HEK293 (cell line): Measurements from ENCODE around the gene MYOF.

Experiments used
- CTCF ChIA-PET: fragments of 350-600 bp; formaldehyde crosslinking; extraction: SDS; loops from one replicate; lab custom pipeline; 2021; ENCODE audit warnings: antibody characterized with exemption; lab: Yijun Ruan, JAX
- POLR2A ChIA-PET: fragments of 300-600 bp; formaldehyde crosslinking; extraction: SDS; loops from one replicate; lab custom pipeline; 2020; ENCODE audit warnings: antibody characterized with exemption, inconsistent platforms; lab: Yijun Ruan, JAX
- H3K27ac ChIP-seq: fragments of 200-500 bp; sonication (Bioruptor generic); 2 replicates; pipeline ENCODE4 v1.5.1; 2014; ENCODE audit warnings: low read depth, low read length, control low read depth, inconsistent platforms; ENCODE audit errors: extremely low read depth
- H3K36me3 ChIP-seq, 2 experiments: fragments of 200-500 bp in 1 of 2; sonication (Bioruptor generic) in 1 of 2; 1 replicate in 1 of 2; 2 replicates in 1 of 2; pipeline ENCODE4 v1.5.1; 2014 to 2017; ENCODE audit warnings: inconsistent platforms in 2 of 2, low read length in 2 of 2; ENCODE audit not compliant: control insufficient read depth in 2 of 2, insufficient read depth in 1 of 2
- H3K4me1 ChIP-seq: fragments of 200-500 bp; sonication (Bioruptor generic); 2 replicates; pipeline ENCODE4 v1.5.1; 2014; ENCODE audit warnings: mild to moderate bottlenecking, low read length, inconsistent platforms; ENCODE audit not compliant: control insufficient read depth, insufficient read depth
- H3K4me3 ChIP-seq: 2 replicates; pipeline ENCODE4 v1.5.1; 2011; ENCODE audit warnings: low read depth, mild to moderate bottlenecking, control low read depth, low read length, moderate library complexity
- H3K9me3 ChIP-seq: fragments of 200-500 bp; sonication (Bioruptor generic); 2 replicates; pipeline ENCODE4 v1.5.1; 2014; ENCODE audit warnings: low read depth, low read length, inconsistent platforms; ENCODE audit not compliant: control insufficient read depth, insufficient read depth
- KLF16 ChIP-seq: fragments of 450-650 bp; formaldehyde crosslinking; IDR thresholded peaks from 2 replicates; pipeline ENCODE4 v1.5.1; 2017; ENCODE audit warnings: missing biosample characterization, missing genetic modification characterization
- YY2 ChIP-seq: fragments of 450-650 bp; formaldehyde crosslinking; IDR thresholded peaks from 2 replicates; pipeline ENCODE4 v1.5.1; 2016; ENCODE audit warnings: missing biosample characterization, missing genetic modification characterization
- ZBTB21 ChIP-seq: fragments of 450-650 bp; formaldehyde crosslinking; IDR thresholded peaks from 2 replicates; pipeline ENCODE4 v1.5.1; 2017; ENCODE audit warnings: missing biosample characterization, missing genetic modification characterization
- ZBTB48 ChIP-seq: fragments of 450-650 bp; formaldehyde crosslinking; IDR thresholded peaks from 2 replicates; pipeline ENCODE4 v1.5.1; 2016; ENCODE audit warnings: missing biosample characterization, missing genetic modification characterization
- ZNF146 ChIP-seq: fragments of 450-650 bp; formaldehyde crosslinking; IDR thresholded peaks from 2 replicates; pipeline ENCODE4 v1.5.1; 2016; ENCODE audit warnings: missing biosample characterization, missing genetic modification characterization
- ZNF169 ChIP-seq: fragments of 450-650 bp; formaldehyde crosslinking; IDR thresholded peaks from 2 replicates; pipeline ENCODE4 v1.5.1; 2016; ENCODE audit warnings: missing biosample characterization, missing genetic modification characterization
- ZNF391 ChIP-seq: fragments of 450-650 bp; formaldehyde crosslinking; IDR thresholded peaks from 2 replicates; pipeline ENCODE4 v1.5.1; 2016; ENCODE audit warnings: low read depth, missing biosample characterization, missing genetic modification characterization, borderline replicate concordance
- ZNF561 ChIP-seq: fragments of 450-650 bp; IDR thresholded peaks from 2 replicates; pipeline ENCODE4 v1.5.1; 2018; ENCODE audit warnings: missing biosample characterization, missing genetic modification characterization, borderline replicate concordance
- ZNF600 ChIP-seq: fragments of 450-650 bp; formaldehyde crosslinking; IDR thresholded peaks from 2 replicates; pipeline ENCODE4 v1.5.1; 2016; ENCODE audit warnings: missing biosample characterization, missing genetic modification characterization
- ZNF621 ChIP-seq: fragments of 450-650 bp; formaldehyde crosslinking; IDR thresholded peaks from 2 replicates; pipeline ENCODE4 v1.5.1; 2017; ENCODE audit warnings: missing biosample characterization, missing genetic modification characterization
- ZNF664 ChIP-seq: fragments of 450-650 bp; formaldehyde crosslinking; IDR thresholded peaks from 2 replicates; pipeline ENCODE4 v1.5.1; 2016; ENCODE audit warnings: missing biosample characterization, missing genetic modification characterization
- ZNF785 ChIP-seq: fragments of 450-650 bp; formaldehyde crosslinking; IDR thresholded peaks from 2 replicates; pipeline ENCODE4 v1.5.1; 2016; ENCODE audit warnings: missing biosample characterization, missing genetic modification characterization
- ZNF792 ChIP-seq: fragments of 450-650 bp; formaldehyde crosslinking; IDR thresholded peaks from 2 replicates; pipeline ENCODE4 v1.5.1; 2016; ENCODE audit warnings: missing biosample characterization, missing genetic modification characterization
- TF ChIP-seq, protein P1 (sequence below): fragments of 450-650 bp; formaldehyde crosslinking; IDR thresholded peaks from 2 replicates; pipeline ENCODE4 v1.5.1; 2016; ENCODE audit warnings: missing biosample characterization, missing genetic modification characterization, low read depth
- TF ChIP-seq, protein P2 (sequence below): fragments of 450-650 bp; formaldehyde crosslinking; IDR thresholded peaks from 2 replicates; pipeline ENCODE4 v1.5.1; 2016; ENCODE audit warnings: missing biosample characterization, missing genetic modification characterization
- TF ChIP-seq, protein P3 (sequence below): fragments of 450-650 bp; formaldehyde crosslinking; IDR thresholded peaks from 2 replicates; pipeline ENCODE4 v1.5.1; 2016; ENCODE audit warnings: missing biosample characterization, missing genetic modification characterization, borderline replicate concordance
- TF ChIP-seq, protein P4 (sequence below): fragments of 450-650 bp; formaldehyde crosslinking; IDR thresholded peaks from 2 replicates; pipeline ENCODE4 v1.5.1; 2017; ENCODE audit warnings: missing biosample characterization, missing genetic modification characterization
- TF ChIP-seq, protein P5 (sequence below): fragments of 450-650 bp; formaldehyde crosslinking; IDR thresholded peaks from 2 replicates; pipeline ENCODE4 v1.5.1; 2016; ENCODE audit warnings: missing biosample characterization, missing genetic modification characterization
- TF ChIP-seq, protein P6 (sequence below): fragments of 450-650 bp; formaldehyde crosslinking; IDR thresholded peaks from 2 replicates; pipeline ENCODE4 v1.5.1; 2016; ENCODE audit warnings: missing biosample characterization, missing genetic modification characterization

The MYOF gene

DNA sequence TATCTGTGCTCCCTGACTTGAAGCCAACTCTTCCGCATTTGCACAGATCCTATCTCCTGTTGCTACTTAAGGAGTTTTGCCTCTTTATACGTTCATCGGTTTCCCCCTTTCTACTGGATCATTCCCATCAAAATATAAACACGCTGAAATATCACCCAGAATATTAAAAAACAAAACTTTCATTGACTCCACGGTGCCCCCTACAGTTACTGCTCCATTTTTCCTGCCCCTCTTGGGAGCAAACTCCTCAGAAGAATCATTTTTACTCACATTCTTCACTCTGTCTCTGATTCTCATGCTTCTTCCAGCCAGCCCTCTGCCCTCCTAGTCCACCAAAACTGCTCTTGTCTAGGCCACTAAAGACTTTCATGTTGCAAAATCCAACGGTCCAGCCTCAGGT, 66.4 kb downstream of the MYOF start:
- no peaks in the 10 kb centered on the region for H3K36me3 ChIP-seq
- TF ChIP-seq, protein P1, sequence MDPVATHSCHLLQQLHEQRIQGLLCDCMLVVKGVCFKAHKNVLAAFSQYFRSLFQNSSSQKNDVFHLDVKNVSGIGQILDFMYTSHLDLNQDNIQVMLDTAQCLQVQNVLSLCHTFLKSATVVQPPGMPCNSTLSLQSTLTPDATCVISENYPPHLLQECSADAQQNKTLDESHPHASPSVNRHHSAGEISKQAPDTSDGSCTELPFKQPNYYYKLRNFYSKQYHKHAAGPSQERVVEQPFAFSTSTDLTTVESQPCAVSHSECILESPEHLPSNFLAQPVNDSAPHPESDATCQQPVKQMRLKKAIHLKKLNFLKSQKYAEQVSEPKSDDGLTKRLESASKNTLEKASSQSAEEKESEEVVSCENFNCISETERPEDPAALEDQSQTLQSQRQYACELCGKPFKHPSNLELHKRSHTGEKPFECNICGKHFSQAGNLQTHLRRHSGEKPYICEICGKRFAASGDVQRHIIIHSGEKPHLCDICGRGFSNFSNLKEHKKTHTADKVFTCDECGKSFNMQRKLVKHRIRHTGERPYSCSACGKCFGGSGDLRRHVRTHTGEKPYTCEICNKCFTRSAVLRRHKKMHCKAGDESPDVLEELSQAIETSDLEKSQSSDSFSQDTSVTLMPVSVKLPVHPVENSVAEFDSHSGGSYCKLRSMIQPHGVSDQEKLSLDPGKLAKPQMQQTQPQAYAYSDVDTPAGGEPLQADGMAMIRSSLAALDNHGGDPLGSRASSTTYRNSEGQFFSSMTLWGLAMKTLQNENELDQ = no peak
- TF ChIP-seq, protein P2, sequence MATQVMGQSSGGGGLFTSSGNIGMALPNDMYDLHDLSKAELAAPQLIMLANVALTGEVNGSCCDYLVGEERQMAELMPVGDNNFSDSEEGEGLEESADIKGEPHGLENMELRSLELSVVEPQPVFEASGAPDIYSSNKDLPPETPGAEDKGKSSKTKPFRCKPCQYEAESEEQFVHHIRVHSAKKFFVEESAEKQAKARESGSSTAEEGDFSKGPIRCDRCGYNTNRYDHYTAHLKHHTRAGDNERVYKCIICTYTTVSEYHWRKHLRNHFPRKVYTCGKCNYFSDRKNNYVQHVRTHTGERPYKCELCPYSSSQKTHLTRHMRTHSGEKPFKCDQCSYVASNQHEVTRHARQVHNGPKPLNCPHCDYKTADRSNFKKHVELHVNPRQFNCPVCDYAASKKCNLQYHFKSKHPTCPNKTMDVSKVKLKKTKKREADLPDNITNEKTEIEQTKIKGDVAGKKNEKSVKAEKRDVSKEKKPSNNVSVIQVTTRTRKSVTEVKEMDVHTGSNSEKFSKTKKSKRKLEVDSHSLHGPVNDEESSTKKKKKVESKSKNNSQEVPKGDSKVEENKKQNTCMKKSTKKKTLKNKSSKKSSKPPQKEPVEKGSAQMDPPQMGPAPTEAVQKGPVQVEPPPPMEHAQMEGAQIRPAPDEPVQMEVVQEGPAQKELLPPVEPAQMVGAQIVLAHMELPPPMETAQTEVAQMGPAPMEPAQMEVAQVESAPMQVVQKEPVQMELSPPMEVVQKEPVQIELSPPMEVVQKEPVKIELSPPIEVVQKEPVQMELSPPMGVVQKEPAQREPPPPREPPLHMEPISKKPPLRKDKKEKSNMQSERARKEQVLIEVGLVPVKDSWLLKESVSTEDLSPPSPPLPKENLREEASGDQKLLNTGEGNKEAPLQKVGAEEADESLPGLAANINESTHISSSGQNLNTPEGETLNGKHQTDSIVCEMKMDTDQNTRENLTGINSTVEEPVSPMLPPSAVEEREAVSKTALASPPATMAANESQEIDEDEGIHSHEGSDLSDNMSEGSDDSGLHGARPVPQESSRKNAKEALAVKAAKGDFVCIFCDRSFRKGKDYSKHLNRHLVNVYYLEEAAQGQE (tag by site-specific recombination) = no peak
- TF ChIP-seq ZNF600 (tag by site-specific recombination) = no peak
- no peak for TF ChIP-seq ZNF391
- no peak for TF ChIP-seq ZNF146 (tag by site-specific recombination)
- TF ChIP-seq ZBTB48 (tag by site-specific recombination) = no peak
- TF ChIP-seq ZNF169 (tag by site-specific recombination) = no peak
- TF ChIP-seq, protein P3, sequence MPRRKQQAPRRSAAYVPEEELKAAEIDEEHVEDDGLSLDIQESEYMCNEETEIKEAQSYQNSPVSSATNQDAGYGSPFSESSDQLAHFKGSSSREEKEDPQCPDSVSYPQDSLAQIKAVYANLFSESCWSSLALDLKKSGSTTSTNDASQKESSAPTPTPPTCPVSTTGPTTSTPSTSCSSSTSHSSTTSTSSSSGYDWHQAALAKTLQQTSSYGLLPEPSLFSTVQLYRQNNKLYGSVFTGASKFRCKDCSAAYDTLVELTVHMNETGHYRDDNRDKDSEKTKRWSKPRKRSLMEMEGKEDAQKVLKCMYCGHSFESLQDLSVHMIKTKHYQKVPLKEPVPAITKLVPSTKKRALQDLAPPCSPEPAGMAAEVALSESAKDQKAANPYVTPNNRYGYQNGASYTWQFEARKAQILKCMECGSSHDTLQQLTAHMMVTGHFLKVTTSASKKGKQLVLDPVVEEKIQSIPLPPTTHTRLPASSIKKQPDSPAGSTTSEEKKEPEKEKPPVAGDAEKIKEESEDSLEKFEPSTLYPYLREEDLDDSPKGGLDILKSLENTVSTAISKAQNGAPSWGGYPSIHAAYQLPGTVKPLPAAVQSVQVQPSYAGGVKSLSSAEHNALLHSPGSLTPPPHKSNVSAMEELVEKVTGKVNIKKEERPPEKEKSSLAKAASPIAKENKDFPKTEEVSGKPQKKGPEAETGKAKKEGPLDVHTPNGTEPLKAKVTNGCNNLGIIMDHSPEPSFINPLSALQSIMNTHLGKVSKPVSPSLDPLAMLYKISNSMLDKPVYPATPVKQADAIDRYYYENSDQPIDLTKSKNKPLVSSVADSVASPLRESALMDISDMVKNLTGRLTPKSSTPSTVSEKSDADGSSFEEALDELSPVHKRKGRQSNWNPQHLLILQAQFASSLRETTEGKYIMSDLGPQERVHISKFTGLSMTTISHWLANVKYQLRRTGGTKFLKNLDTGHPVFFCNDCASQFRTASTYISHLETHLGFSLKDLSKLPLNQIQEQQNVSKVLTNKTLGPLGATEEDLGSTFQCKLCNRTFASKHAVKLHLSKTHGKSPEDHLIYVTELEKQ (tag by site-specific recombination) = no peak
- TF ChIP-seq, protein P4, sequence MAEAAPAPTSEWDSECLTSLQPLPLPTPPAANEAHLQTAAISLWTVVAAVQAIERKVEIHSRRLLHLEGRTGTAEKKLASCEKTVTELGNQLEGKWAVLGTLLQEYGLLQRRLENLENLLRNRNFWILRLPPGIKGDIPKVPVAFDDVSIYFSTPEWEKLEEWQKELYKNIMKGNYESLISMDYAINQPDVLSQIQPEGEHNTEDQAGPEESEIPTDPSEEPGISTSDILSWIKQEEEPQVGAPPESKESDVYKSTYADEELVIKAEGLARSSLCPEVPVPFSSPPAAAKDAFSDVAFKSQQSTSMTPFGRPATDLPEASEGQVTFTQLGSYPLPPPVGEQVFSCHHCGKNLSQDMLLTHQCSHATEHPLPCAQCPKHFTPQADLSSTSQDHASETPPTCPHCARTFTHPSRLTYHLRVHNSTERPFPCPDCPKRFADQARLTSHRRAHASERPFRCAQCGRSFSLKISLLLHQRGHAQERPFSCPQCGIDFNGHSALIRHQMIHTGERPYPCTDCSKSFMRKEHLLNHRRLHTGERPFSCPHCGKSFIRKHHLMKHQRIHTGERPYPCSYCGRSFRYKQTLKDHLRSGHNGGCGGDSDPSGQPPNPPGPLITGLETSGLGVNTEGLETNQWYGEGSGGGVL = no peak
- TF ChIP-seq KLF16 (tag by site-specific recombination) = no peak
- TF ChIP-seq ZNF792 = no peak
- no peak for TF ChIP-seq ZBTB21 (tag by site-specific recombination)
- TF ChIP-seq, protein P5, sequence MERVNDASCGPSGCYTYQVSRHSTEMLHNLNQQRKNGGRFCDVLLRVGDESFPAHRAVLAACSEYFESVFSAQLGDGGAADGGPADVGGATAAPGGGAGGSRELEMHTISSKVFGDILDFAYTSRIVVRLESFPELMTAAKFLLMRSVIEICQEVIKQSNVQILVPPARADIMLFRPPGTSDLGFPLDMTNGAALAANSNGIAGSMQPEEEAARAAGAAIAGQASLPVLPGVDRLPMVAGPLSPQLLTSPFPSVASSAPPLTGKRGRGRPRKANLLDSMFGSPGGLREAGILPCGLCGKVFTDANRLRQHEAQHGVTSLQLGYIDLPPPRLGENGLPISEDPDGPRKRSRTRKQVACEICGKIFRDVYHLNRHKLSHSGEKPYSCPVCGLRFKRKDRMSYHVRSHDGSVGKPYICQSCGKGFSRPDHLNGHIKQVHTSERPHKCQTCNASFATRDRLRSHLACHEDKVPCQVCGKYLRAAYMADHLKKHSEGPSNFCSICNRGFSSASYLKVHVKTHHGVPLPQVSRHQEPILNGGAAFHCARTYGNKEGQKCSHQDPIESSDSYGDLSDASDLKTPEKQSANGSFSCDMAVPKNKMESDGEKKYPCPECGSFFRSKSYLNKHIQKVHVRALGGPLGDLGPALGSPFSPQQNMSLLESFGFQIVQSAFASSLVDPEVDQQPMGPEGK (tag by site-specific recombination) = no peak
- no peak for TF ChIP-seq ZNF785 (tag by site-specific recombination)
- no peak for TF ChIP-seq ZNF561 (tag by site-specific recombination)
- TF ChIP-seq ZNF664 = no peak
- TF ChIP-seq YY2 (tag by site-specific recombination) = no peak
- TF ChIP-seq, protein P6, sequence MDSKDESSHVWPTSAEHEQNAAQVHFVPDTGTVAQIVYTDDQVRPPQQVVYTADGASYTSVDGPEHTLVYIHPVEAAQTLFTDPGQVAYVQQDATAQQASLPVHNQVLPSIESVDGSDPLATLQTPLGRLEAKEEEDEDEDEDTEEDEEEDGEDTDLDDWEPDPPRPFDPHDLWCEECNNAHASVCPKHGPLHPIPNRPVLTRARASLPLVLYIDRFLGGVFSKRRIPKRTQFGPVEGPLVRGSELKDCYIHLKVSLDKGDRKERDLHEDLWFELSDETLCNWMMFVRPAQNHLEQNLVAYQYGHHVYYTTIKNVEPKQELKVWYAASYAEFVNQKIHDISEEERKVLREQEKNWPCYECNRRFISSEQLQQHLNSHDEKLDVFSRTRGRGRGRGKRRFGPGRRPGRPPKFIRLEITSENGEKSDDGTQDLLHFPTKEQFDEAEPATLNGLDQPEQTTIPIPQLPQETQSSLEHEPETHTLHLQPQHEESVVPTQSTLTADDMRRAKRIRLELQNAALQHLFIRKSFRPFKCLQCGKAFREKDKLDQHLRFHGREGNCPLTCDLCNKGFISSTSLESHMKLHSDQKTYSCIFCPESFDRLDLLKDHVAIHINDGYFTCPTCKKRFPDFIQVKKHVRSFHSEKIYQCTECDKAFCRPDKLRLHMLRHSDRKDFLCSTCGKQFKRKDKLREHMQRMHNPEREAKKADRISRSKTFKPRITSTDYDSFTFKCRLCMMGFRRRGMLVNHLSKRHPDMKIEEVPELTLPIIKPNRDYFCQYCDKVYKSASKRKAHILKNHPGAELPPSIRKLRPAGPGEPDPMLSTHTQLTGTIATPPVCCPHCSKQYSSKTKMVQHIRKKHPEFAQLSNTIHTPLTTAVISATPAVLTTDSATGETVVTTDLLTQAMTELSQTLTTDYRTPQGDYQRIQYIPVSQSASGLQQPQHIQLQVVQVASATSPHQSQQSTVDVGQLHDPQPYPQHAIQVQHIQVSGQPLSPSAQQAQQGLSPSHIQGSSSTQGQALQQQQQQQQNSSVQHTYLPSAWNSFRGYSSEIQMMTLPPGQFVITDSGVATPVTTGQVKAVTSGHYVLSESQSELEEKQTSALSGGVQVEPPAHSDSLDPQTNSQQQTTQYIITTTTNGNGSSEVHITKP (tag by site-specific recombination) = no peak
- TF ChIP-seq ZNF621 (tag by site-specific recombination) = no peak
- TF ChIP-seq, all 188 proteins: peak for 0
- CTCF ChIA-PET = interaction anchor here (0.6 to 1.3 kb wide), 2 partner anchors 40 to 44 kb away, joined by 3 to 4 read pairs; no protein-coding TSS in a partner anchor

More for the DNA sequence above, 66.4 kb downstream of the MYOF start:
- Histone ChIP-seq H3K27ac (no peak overlapping the region), H3K4me3 (no peak overlapping the region), H3K4me1 (no peaks in the 10 kb centered on the region), H3K9me3 (no peaks in the 10 kb centered on the region)
- POLR2A ChIA-PET = no interaction called here
